H1 (cell line): ENCODE results near the gene NDUFA7. TPM values are rescaled to one million over a fixed set of nuclear protein-coding genes. Genes with fewer than 3 reads are reported as not detected.

Source experiments
- CTCF ChIA-PET: fragments of 300-600 bp; sonication (Branson Sonifier 250); formaldehyde crosslinking; loops from one replicate; lab custom pipeline; 2021; ENCODE audit not compliant: partially characterized antibody; lab: Charles Lee
- POLR2A ChIA-PET: fragments of 300-600 bp; sonication (Branson Sonifier 250); formaldehyde crosslinking; loops from one replicate; lab custom pipeline; 2021; ENCODE audit warnings: inconsistent platforms; ENCODE audit not compliant: partially characterized antibody; lab: Charles Lee
- DNase-seq, 2 experiments: peaks; one replicate each; pipeline versions ENCODE4 v3.0.0 to v3.0.0-alpha.2; 2010 to 2022; ENCODE audit warnings: low spot score in 2 of 2, low read depth in 1 of 2, mixed read lengths in 1 of 2
- FAIRE-seq: peaks from 2 replicates; lab custom pipeline; 2011; peaks lifted over from hg19 to GRCh38; lab: Jason Lieb, UNC
- H2AFZ ChIP-seq: 2 replicates; pipeline ENCODE4 v1.8.1; 2012; ENCODE audit warnings: low read length, inconsistent platforms
- H2AK5ac ChIP-seq: 2 replicates; pipeline ENCODE4 v1.6.1; 2013; ENCODE audit warnings: low read depth, low read length
- H2BK120ac ChIP-seq: replicated peaks from 2 replicates; pipeline ENCODE3; 2013; ENCODE audit warnings: low read depth, low read length, inconsistent platforms
- H2BK12ac ChIP-seq: 2 replicates; pipeline ENCODE4 v1.6.1; 2013; ENCODE audit warnings: low read depth, low read length
- H2BK15ac ChIP-seq: 2 replicates; pipeline ENCODE4 v1.6.1; 2013; ENCODE audit warnings: low read length
- H2BK20ac ChIP-seq: 2 replicates; pipeline ENCODE4 v1.6.1; 2013; ENCODE audit warnings: low read length
- H2BK5ac ChIP-seq: 2 replicates; pipeline ENCODE4 v1.6.1; 2013; ENCODE audit warnings: low read depth, low read length
- H3K14ac ChIP-seq: 2 replicates; pipeline ENCODE4 v1.6.1; 2013; ENCODE audit warnings: inconsistent platforms; ENCODE audit not compliant: insufficient read length
- H3K18ac ChIP-seq: 2 replicates; pipeline ENCODE4 v1.6.1; 2013; ENCODE audit warnings: low read length; ENCODE audit errors: extremely low read depth
- H3K23ac ChIP-seq: 2 replicates; pipeline ENCODE4 v1.6.1; 2013; ENCODE audit warnings: inconsistent platforms; ENCODE audit not compliant: insufficient read length
- H3K23me2 ChIP-seq: 2 replicates; pipeline ENCODE4 v1.6.1; 2013; ENCODE audit warnings: low read depth, low read length
- H3K27ac ChIP-seq: 2 replicates; pipeline ENCODE4 v1.6.1; 2011; ENCODE audit warnings: low read depth, low read length, inconsistent platforms
- H3K27me3 ChIP-seq, 4 experiments: replicated peaks in 1 of 4; 1 replicate in 1 of 4; 2 replicates in 3 of 4; pipeline versions ENCODE4 v1.6.1 to v1.8.1; 2011 to 2013; ENCODE audit warnings: low read length in 3 of 4, mild to moderate bottlenecking in 3 of 4, inconsistent platforms in 2 of 4, mixed read lengths in 2 of 4, moderate library complexity in 1 of 4; ENCODE audit not compliant: control insufficient read depth in 3 of 4, insufficient read depth in 3 of 4; ENCODE audit errors: extremely low read depth in 1 of 4
- H3K36me3 ChIP-seq, 4 experiments: 2 replicates each; pipeline versions ENCODE4 v1.6.1 to v1.8.1; 2011 to 2013; ENCODE audit warnings: mild to moderate bottlenecking in 4 of 4, low read length in 3 of 4, moderate library complexity in 2 of 4, control low read depth in 1 of 4, inconsistent platforms in 1 of 4; ENCODE audit not compliant: insufficient read depth in 4 of 4, control insufficient read depth in 2 of 4
- H3K4ac ChIP-seq: replicated peaks from 2 replicates; pipeline ENCODE3; 2013; ENCODE audit warnings: low read length, low read depth, mixed read lengths, inconsistent platforms; ENCODE audit not compliant: insufficient read length
- H3K4me1 ChIP-seq, 4 experiments: replicated peaks in 1 of 4; 1 replicate in 1 of 4; 2 replicates in 3 of 4; pipeline versions ENCODE4 v1.6.1 to v1.8.1; 2011 to 2013; ENCODE audit warnings: low read length in 3 of 4, inconsistent platforms in 2 of 4, mixed read lengths in 1 of 4; ENCODE audit not compliant: insufficient read depth in 4 of 4, control insufficient read depth in 3 of 4
- H3K4me2 ChIP-seq, 2 experiments: 2 replicates each; pipeline versions ENCODE4 v1.6.1 to v1.8.1; 2011 to 2013; ENCODE audit warnings: low read depth in 2 of 2, low read length in 2 of 2, control low read depth in 1 of 2, inconsistent platforms in 1 of 2, mild to moderate bottlenecking in 1 of 2; ENCODE audit not compliant: insufficient read depth in 1 of 2
- H3K4me3 ChIP-seq, 4 experiments: fragments of 200-600, 300-600 bp in 1 of 4; sonication (generic), shearing (Covaris generic), sonication (Bioruptor Twin) in 1 of 4; 2 replicates each; pipeline versions ENCODE4 v1.5.1 to v1.8.1; 2011 to 2016; ENCODE audit warnings: low read length in 4 of 4, low read depth in 3 of 4, control low read depth in 2 of 4, inconsistent platforms in 2 of 4, mild to moderate bottlenecking in 2 of 4, mixed read lengths in 1 of 4, moderate library complexity in 1 of 4; ENCODE audit not compliant: insufficient read depth in 2 of 4; ENCODE audit errors: extremely low read depth in 1 of 4
- H3K56ac ChIP-seq: replicated peaks from 2 replicates; pipeline ENCODE3; 2013; ENCODE audit warnings: low read depth, mild to moderate bottlenecking, mixed read lengths, low read length, inconsistent platforms; ENCODE audit not compliant: insufficient read length
- H3K79me1 ChIP-seq: 2 replicates; pipeline ENCODE4 v1.6.1; 2013; ENCODE audit warnings: low read depth, low read length, control low read depth
- H3K79me2 ChIP-seq, 2 experiments: 2 replicates each; pipeline versions ENCODE4 v1.6.1 to v1.8.1; 2012 to 2013; ENCODE audit warnings: low read length in 2 of 2, mild to moderate bottlenecking in 2 of 2, inconsistent platforms in 1 of 2; ENCODE audit not compliant: insufficient read depth in 2 of 2, control insufficient read depth in 1 of 2
- H3K9ac ChIP-seq, 4 experiments: replicated peaks in 1 of 4; 1 replicate in 1 of 4; 2 replicates in 3 of 4; pipeline versions ENCODE4 v1.6.1 to v1.8.1; 2011 to 2013; ENCODE audit warnings: low read depth in 3 of 4, low read length in 3 of 4, control low read depth in 2 of 4, mild to moderate bottlenecking in 2 of 4, moderate library complexity in 2 of 4, inconsistent platforms in 1 of 4; ENCODE audit errors: extremely low read depth in 1 of 4
- H3K9me3 ChIP-seq, 2 experiments: 2 replicates each; pipeline versions ENCODE4 v1.6.1 to v1.8.1; 2012 to 2013; ENCODE audit warnings: mild to moderate bottlenecking in 2 of 2, moderate library complexity in 2 of 2, control low read depth in 1 of 2, inconsistent platforms in 1 of 2, low read depth in 1 of 2, low read length in 1 of 2, mixed read lengths in 1 of 2; ENCODE audit not compliant: insufficient read depth in 2 of 2
- H4K20me1 ChIP-seq, 2 experiments: replicated peaks in 1 of 2; 2 replicates each; pipeline versions ENCODE3 to v1.8.1; 2011 to 2013; ENCODE audit warnings: inconsistent platforms in 2 of 2, low read length in 2 of 2, mild to moderate bottlenecking in 1 of 2; ENCODE audit not compliant: insufficient read depth in 2 of 2, control insufficient read depth in 1 of 2
- H4K5ac ChIP-seq: 2 replicates; pipeline ENCODE4 v1.6.1; 2013; ENCODE audit warnings: low read length, low read depth, mixed read lengths, inconsistent platforms; ENCODE audit not compliant: insufficient read length
- H4K8ac ChIP-seq: 2 replicates; pipeline ENCODE4 v1.8.0; 2013; ENCODE audit warnings: mild to moderate bottlenecking, moderate library complexity, low read length, inconsistent platforms; ENCODE audit not compliant: insufficient read depth; ENCODE audit errors: extremely low read depth
- H4K91ac ChIP-seq: replicated peaks from 2 replicates; pipeline ENCODE3; 2013; ENCODE audit warnings: low read length, mixed read lengths, inconsistent platforms; ENCODE audit not compliant: insufficient read length
- CHD1 ChIP-seq: IDR thresholded peaks from 2 replicates; pipeline ENCODE4 v1.6.1; 2012; ENCODE audit warnings: low read depth, low read length, improper control_type of control experiment
- WGBS, 2 experiments: shearing (Covaris generic) in 1 of 2; methylation state at CpG; one replicate each; pipeline versions ENCODE4 v1.1.6 to v1.1.7; 2013 to 2015; ENCODE audit warnings: low lambda C conversion rate in 2 of 2, mixed read lengths in 2 of 2, inconsistent platforms in 1 of 2, low coverage in 1 of 2, missing lambda C conversion rate in 1 of 2; ENCODE audit not compliant: insufficient replicate concordance in 2 of 2, insufficient coverage in 1 of 2, insufficient read length in 1 of 2; ENCODE audit errors: extremely low coverage in 1 of 2, missing lambda C conversion rate in 1 of 2; 5-methylcytosine and 5-hydroxymethylcytosine counted together
- polyA plus RNA-seq, 7 experiments: library from polyadenylated mRNA; depleted of rRNA in 3 of 7; stranded (reverse) in 5 of 7; unstranded in 2 of 7; fragments of >200 nt in 5 of 7; fragments of 200-250 nt in 2 of 7; gene quantifications; 1 replicate in 5 of 7; 2 replicates in 1 of 7; 4 replicates in 1 of 7; pipeline versions ENCODE4 v1.2.1 to v1.2.3, GENCODE V29; 2011 to 2013; ENCODE audit warnings: missing spikeins in 2 of 7, mixed read lengths in 2 of 7
- total RNA-seq: library from RNA; stranded (reverse); fragmentation: NEBNext Ultra II Directional; extraction: Animal tissue kit (Norgen Biotek cat#: 25700); gene quantifications from 2 replicates; pipeline ENCODE4 v1.2.1, GENCODE V29; 2021
- TF ChIP-seq, protein P1 (sequence below): IDR thresholded peaks from 2 replicates; pipeline ENCODE4 v1.6.1; 2011; ENCODE audit warnings: low read depth, mild to moderate bottlenecking, low read length; ENCODE audit not compliant: insufficient read depth

NDUFA7 gene
- total and polyA plus RNA-seq, 2 of the 8 experiments (the other 6 are each of a cell fraction or from before 2014, with no cell fraction given): 54.4 to 286 TPM

DNA sequence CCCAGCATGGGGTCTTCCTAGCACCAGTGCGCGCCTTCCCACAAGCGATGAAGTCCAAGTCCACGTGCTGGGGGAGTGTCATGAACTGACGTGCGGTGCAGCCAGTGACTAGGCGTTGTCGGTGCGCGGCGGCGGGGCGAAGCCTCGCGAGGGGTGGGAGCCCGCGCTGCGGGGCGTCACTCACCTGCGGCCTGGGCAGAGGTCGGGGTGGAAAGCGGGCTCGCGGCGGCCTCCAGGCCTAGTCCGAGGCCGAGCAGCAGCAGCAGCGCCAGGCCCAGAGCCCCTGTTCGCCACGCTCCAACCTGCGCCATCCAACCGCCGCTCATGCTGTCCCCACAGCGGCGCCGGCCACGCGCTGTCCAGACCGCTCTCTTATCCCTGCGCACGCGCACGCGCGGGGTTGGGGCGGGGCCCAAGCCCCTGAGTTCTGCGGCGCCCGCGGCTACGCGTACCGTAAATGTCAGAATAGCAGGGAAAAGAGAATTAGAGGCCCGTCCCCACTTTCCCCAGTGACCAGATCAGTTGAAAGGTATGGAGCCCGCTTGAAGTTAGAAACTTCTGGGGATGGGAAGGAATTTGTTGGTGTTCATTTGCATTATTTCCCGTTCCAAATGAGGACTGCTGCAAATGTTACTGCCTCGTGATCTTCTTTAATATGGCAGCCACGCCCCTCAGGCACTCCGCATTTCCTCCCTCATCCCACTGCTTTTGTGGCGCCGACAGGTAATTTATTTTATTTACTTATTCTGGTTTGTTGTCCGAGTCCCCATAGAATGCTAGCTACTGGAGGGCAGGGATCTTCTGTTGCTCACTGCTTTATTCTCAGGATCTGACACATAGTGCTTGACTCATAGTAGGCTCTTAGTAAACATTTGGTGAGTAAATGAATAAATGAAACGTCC is 13.0 kb downstream of the NDUFA7 start, which contains the start of gene CD320:
Gene CD320 (minus strand): TSS at position 394 of the 902 bp plus-strand sequence. CDS start 68 bp downstream, at position 326.
- Histone ChIP-seq H3K79me1 (peaks cover 7% of the 10 kb centered on the region), H3K4me2 (peak within 1 kb of the TSS; percentile 89 to 99), H2BK120ac (no peak within 1 kb of the TSS), H3K27ac (peak within 1 kb of the TSS; percentile 80), H2AK5ac (peak within 1 kb of the TSS; percentile 87), H4K91ac (peak within 1 kb of the TSS; percentile 88), H3K14ac (peak within 1 kb of the TSS; percentile 37), H3K23ac (no peak within 1 kb of the TSS), H3K18ac (peak within 1 kb of the TSS; percentile 88), H3K23me2 (peaks cover 8% of the 10 kb centered on the region), H3K9me3 (no peaks in the 10 kb centered on the region), H2AFZ (no peak within 1 kb of the TSS; the same call in 1 of the 2 replicates), H2BK5ac (peak within 1 kb of the TSS; percentile 86; the same call in 1 of the 2 replicates), H4K8ac (peak within 1 kb of the TSS; percentile 76), H3K4ac (peak within 1 kb of the TSS; percentile 30), H3K4me3 (peak within 1 kb of the TSS; percentile 63 to 89 (median 82)), H3K9ac (peak within 1 kb of the TSS; percentile 73 to 85 (median 82)), H2BK15ac (peak within 1 kb of the TSS; percentile 34; the same call in 1 of the 2 replicates), H2BK12ac (peak within 1 kb of the TSS; percentile 84; the same call in 1 of the 2 replicates), H3K79me2 (peaks cover 0 to 7% of the 10 kb centered on the region in 2 experiments; a peak in 2 of 4 replicates), H2BK20ac (no peak within 1 kb of the TSS), H3K36me3 (peaks cover 2 to 14% (median 4%) of the 10 kb centered on the region in 4 experiments; a peak in 5 of 8 replicates), H4K5ac (peak within 1 kb of the TSS; percentile 11), H4K20me1 (peaks cover 0 to 1% of the 10 kb centered on the region in 2 experiments), H3K4me1 (peaks cover 0 to 15% (median 7%) of the 10 kb centered on the region in 4 experiments; a peak in 6 of 7 replicates), H3K56ac (peak within 1 kb of the TSS; percentile 74), H3K27me3 (no peaks in the 10 kb centered on the region)
- WGBS, 2 experiments: 3% methylated on average over 54 of the region's 63 CpGs; no CpG with 5 or more reads in 1 of the 2 experiments
- ChIA-PET POLR2A (interaction anchor here (0.6 to 25.3 kb wide), 2 partner anchors 21 to 100 kb away, joined by 3 to 583 read pairs; partner anchors contain the start of genes NDUFA7 and RPS28), CTCF (interaction anchor here (0.6 to 1.7 kb wide), 3 partner anchors 9 to 27 kb away, joined by 3 to 5 read pairs (median 4); no protein-coding TSS in a partner anchor)
- FAIRE-seq (peak; percentile 32), DNase-seq (peak in 1 of 2 experiments; percentile 92)
- TF ChIP-seq CHD1: no peak
- TF ChIP-seq, protein P1, sequence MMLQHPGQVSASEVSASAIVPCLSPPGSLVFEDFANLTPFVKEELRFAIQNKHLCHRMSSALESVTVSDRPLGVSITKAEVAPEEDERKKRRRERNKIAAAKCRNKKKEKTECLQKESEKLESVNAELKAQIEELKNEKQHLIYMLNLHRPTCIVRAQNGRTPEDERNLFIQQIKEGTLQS: 0 out of 2 replicates have a peak, but pooled peaks have one; percentile 30
